Endometrium (tissue), 2 donors: ENCODE data around the gene TMEM123.

Experiments used
- FAIRE-seq: peaks from 2 replicates; lab custom pipeline; 2012; peaks lifted over from hg19 to GRCh38; lab: Jason Lieb, UNC
- donor health status: control.
- donor health status: control.

TMEM123 gene, protein sequence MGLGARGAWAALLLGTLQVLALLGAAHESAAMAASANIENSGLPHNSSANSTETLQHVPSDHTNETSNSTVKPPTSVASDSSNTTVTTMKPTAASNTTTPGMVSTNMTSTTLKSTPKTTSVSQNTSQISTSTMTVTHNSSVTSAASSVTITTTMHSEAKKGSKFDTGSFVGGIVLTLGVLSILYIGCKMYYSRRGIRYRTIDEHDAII

DNA sequence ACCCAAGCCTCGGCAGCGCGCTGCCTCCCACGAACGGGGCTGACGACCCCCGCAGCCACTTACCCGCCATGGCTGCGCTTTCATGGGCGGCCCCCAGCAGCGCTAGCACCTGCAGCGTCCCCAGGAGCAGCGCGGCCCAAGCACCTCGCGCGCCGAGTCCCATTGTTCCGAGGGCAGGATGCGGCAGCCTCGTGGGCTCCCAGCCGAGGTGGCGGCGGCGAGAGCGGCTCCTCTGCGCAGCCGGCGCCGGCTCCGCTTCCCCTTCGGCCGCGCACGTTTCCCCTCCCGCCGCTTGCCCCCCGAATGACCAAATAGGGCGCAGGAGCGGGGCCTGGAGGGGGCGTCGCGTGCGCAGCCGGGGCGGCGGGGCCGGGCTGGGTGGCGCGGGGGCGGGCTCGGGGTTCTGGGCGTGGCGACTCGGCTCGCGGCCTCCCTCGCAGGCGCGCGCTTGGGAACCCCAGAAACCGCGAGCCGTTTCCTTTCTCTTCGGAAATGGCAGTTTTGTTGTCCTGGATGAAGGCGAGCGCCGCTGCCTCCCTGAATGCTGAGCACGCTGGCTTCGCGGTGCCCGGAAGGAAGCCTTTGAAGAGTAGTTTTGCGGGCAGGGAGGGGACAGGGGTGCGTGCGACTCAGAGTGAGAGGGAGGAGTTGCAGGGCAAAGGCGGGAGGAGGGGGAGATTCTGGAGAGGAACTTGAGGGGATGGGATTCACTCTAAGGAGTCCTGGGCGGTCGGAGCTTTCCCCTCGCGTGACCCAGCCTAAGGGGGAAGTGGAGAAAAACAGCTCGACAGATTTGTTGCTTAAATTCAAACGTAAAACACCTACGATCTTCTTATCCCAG lies at the start of gene TMEM123:
TMEM123 (minus strand) TSS at position 305 of the 841 bp plus-strand sequence; CDS start at position 163, 142 bp downstream.
- FAIRE-seq, result no peak

DNA sequence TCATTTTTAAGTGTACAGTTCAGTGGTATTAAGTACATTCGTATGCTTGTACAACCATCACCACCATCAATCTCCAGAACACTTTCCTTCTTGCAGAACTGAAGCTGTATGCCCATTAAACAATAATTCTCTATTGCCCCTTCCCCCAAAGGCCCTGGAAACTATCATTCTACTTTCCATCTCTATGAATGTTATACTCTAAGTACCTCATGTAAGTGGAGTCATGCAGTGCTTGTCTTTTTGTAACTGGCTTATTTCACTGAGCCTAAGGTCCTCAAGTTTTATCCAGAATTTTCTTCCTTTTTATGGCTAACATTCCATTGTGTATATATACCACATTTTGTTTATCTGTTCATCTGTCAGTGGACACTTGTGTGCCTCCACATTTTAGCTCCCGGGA lies 48.3 kb upstream of the TMEM123 start:
- FAIRE-seq, result no peak

DNA sequence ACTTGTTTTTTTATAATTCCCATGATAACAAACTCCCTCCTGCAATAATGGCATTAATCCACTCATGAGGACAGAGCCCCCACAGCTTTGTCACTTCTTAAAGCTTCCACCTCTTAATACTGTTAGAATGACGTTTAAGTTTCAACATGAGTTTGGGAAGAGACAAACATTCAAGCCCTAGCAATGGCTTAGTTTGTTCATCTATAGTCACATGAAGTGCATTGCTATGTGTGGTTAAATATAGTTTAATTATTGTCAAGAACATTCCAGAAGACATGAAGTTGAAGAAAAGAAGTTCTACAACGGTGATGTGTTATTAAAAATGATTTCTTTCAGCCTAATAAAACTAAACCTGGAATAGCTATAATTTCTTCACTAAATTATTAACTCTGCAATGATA lies 47.4 kb upstream of the TMEM123 start:
- FAIRE-seq, result no peak

DNA sequence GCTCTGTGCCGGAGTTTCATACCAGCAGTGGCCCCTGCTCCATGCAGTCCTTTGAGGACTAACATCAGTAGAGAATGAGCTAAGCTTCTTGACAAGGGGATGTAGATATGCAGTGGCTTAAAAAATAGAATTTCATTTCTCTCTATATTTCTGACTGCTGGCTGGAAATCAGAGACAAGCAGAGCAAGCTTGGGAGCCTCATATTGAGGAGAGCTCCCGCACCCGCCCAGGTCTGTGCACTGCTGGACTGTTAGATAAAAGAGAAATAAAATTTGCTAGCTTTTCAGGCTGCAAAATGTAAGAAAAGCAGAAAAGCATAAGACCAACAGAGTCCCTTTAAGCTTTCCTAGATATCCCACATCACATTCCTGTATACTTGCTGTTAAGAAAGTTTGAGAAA lies 46.6 kb upstream of the TMEM123 start:
- no peak for FAIRE-seq

DNA sequence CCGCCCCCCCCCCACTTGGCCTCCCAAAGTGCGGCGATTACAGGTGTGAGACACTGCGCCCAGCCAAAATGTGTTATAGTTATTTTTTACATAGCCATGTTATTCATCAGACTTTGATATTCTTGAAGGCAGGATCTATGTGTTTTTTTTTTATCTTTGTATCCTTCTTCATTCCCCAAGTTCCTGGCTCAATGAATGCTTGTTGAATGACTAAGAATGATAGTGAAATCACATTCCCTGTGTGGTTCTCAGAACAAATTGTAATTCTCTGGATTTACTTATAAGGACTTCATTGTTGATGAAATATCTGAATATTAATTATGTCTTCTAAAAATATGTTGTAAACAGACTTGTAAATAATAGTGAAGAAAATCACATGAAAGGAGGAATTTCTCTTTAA lies 44.5 kb upstream of the TMEM123 start:
- FAIRE-seq, result no peak

DNA sequence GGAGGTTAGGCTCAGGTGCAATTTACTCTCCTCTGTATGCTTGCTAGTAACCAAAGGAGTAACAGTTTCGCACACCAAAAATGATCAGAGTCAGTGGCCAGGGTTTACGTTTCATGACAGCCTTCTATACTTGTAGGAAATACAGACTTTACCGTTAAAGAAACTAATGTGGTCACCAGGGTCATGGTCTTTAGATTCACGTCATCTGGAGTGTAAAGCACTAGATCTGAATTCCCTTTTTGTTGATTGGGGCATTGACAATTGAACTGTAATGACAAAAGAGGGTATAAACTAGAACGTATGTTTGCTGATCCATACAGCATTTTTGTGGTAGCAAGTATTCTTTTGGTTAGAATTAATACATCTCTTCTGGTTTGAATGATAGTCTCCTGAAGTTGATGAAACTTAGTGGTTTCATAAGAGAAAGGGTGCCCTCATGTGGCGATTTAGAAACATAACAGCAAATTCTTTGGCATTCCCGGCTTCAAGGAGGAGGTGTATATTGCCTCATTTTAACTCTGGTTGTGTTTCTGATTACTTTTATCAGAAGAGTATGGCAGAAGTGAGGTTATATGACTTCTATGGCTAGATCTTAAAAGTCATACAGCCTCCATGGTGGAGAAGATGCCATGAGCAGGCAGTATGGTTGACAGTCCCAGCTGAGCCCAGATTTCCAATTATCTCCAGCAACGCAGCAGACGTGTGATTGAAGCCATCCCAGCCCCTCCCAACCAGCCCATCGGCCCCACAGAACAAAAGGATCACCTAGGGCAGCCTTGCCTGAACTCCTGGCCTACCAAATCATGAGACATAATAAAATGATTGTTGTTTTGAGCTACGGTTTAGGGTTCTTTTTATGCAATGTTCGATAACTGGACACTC lies 42.8 kb upstream of the TMEM123 start:
- peak; percentile 95 for FAIRE-seq

DNA sequence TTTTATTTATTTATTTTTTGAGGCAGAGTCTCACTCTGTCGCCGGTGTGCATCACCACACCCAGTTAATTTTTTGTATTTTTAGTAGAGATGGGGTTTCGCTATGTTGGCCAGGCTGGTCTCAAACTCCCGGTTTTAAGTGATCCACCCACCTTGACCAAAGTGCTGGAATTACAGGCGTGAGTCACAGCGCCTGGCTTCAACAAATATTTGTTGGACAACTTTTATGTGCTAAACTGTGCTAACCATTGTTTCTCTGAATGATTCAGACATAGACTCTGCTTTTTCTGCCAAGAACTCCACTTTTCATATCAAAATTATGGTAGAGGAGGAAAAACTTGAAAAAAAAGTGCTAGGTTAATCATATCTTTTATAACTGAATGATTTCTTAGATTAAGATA lies 41.7 kb upstream of the TMEM123 start:
- FAIRE-seq, result no peak

DNA sequence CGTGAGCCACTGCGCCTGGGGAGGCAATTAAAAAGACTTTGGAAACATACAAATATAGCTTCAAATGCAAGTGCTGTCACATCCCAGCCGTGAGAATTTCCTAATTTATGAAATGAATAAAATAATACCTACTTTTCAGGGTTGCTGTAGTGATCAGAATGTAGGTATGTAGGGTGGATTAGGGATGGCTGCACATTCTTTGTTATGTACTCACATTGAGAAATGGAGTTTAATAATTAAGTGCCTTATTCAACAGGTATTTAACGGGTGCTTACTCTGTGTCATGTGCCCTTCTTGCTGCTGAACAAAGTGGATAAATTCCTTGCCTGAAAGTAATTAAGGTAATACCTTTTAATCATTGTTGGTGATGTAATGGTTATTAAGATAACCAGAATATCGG lies 41.0 kb upstream of the TMEM123 start:
- FAIRE-seq, result no peak

DNA sequence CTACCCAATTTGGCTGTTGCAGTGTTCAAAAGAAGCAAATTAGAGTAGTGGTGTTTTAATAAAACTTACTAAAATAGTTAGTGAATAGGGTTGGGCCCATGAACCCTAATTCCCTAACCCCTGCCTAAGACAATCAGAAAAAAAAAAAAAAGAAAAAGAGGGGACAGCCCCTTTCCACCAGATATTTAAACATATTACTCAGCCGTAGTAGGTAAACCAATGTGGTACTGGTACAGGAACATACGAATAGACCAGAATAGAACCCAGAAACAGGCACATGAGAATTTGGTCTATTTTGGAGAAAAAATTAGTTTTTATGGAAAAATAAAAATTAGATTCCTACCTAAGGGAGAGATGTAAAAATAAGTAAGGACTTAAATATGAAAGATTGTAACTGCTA lies 39.4 kb upstream of the TMEM123 start:
- no peak for FAIRE-seq

DNA sequence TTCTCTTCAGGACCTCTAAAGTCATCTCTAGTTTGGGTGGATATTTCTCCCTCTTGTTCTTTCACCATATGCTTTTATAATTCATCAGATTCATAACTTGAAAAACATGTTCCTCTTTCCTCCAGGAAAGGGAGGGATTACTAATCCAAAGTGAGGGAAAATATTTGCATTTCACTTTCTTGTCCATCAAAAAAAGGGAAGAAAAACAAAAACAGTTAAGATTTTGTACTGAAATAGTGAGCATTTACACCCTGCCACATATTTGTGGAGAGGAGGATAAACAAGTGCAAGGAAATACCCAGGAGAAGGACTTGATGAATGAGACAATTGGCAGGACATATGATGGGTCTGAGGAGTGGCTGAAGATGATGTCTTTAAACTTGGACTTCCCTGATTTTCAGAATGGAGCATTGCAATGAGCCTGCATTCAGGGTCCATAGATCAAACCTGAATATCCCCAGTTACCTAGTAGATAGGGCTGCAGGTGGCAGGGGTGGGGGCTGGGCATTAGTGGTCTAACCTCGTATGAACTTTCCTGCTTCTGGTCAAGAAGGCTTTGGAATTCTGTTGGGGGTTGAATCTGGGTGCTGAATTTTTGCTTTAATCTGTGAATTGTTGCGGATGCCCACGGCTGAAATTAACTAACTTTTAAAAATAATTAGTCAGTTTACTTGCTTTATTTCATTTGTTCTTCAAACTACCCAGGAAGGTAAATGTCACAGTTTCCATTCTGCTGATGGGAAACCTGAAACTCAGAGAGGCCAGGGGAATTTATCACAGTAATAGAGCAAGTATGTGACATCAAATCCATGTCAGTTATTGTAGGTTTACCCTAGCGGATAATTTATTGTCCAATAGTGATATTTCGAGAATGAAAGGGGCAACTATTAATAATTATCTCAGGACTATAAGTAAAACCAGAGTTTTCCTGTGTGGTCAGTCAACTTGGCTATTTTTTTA lies 36.9 kb upstream of the TMEM123 start:
- no peak for FAIRE-seq

DNA sequence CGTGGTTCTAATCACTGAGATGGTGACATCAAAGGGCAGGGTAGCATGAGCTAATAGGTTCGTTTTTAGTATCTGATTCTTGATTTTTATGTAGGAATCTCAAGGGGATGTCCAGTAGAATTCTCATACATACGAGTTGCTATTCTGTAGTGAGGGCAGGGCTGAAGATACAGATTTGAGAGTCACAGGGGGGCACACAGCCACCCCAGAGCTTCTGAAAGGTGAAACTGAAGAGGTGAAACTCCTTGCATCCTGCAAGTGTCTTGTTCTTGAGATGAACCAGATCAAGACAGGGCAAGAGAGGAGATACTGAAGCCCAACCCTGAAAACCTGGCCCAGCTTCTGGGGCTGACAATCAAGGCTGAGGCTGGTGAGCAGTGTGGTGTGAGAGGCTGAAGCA lies 35.6 kb upstream of the TMEM123 start:
- FAIRE-seq, result no peak

DNA sequence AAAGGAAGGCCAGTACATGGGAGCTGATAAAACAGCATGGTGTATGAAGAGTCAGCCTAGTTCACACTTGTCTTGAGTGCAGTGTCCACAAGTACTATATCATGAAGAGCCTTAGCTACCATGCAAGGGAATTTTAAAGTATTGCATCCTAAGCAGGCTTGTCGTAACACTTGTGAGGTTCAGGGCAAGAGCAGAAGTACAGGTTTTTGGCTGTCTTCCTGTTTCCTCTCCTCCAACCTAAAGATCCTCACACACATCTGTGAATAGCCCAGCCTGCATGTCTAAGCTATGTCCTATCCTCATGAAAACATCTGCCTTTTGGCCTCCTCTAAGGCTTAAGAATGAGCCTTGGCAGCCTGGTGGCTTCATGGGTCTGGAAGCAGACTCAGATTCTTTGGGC lies 34.6 kb upstream of the TMEM123 start:
- no peak for FAIRE-seq

DNA sequence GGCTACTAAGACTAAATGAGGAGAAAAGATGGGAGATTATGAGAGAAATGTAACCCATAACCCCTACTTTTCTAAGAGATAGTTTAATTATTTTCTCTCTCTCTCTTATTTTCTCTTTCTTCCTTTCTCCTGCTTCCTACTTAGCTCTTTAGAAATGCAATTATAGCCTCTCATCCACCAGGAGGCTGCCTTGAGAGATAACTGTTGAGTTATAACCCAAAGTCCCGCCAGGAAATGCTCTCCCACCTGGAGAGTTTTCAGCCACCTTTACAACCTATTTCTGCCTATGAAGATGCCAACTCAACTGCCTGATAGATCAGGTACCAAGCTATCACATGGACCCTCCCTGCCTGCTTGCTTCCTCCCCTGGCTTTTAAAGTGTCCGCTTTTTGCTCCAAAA lies 34.0 kb upstream of the TMEM123 start:
- no peak for FAIRE-seq

DNA sequence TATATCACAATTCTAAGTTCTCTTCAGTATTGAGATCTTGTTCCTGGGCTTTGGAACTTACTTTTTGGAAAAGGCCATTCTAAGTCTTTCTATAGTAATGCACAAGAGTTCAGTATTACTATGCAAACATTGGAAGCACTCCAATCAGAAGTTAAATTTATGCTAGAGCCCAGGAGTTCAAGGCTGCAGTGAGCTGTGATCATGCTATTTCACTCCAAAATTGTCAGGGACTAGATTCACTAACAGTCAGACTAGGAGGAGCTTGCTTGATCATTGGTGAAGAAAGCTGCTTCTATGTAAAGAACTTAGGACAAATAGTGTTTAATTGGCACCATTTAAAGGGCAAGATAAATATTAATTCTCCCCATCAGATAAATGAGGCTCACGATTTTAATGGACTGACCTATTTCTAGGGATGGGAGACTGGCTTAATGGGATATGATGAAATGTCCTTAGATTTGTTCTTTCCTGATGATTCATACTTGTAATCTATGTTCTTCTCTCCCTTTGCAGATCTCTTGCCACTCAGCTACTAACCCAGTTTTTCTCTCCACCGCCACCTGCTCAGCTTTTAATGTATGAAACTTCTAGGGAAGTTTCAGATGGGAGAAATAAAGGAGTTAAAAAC lies 32.6 kb upstream of the TMEM123 start:
- no peak for FAIRE-seq

DNA sequence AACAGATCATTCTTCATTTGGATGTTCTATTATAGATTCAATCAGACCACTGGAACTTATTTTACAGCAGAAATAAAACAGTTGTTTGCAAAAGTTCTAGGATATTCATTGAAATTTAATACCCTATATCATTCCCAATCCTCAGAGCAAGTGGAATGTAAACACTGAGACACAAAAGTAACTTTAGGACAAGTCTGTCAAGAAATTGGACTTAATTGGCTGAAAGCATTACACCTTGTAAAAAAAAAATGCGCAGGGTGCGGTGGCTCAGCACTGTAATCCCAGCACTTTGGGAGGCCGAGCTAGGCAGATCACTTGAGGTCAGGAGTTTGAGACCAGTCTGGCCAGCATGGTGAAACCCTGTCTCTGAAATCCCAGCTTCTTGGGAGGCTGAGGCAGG lies 29.9 kb upstream of the TMEM123 start:
- no peak for FAIRE-seq

DNA sequence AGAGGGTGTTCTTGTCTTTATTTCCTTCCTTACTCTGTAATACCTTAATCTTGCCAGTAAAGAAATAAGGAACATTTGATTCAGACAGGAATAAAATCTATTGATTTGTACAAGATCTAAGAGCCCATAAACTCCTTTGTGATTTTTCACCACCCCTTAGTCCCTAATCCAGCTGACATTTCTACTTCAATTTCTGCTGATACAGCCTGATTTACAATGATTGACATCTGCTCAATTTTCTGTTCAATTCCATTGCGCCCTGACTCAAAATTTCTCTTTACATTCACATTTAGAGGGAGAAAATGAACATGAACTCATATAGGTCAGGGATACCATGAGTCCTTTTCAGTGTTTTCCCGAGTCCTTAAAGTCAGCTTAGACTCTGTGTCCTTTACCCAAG lies 27.2 kb upstream of the TMEM123 start:
- FAIRE-seq, result no peak

DNA sequence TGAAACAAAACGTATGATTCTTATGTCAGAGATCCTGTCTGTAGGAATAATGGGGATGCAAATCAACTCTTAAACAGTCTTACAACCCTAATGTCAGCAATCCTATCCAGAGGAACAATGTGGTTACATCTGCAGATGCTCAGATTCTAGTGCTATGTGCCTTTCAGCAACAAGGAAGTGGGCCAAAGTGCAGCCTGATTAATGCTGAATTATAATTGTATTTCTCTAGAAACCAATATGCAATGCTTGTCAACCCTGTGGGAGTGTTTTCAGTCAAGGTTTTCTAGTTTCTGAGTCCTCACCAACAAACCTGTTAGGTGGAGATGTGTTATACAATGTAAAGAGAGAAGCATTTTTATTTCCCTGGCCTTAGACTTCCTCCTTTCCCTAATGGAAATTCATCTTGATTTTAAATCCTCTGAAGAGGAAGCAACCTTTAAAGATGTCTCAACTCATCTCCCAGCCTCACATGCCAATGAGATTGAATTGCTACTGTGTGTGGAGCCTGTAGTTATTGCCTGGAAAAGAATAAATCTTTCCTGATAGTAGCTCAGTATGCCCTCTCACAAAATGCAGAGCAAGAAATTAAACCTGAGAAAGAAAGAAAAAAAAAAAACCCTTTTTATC lies 26.2 kb upstream of the TMEM123 start:
- FAIRE-seq, result no peak

DNA sequence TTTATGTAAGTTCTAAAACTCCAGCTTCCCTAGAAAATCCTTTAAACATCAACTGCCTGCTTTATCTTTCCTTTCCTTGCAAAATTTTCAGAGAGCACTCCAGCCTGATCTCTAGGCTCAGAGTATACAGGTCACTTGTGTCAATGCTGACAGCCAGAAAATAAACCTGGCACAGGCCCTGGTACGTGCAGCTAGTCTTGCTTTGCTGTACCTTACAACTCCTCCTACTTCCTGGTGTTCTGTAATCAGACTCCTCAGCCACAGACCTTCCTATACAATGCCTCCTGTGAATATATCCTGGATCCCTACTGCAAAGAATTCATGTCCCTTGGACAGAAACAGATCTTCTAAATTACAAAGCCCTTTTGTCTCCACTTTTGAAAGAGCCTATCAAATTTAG lies 24.2 kb upstream of the TMEM123 start:
- no peak for FAIRE-seq

DNA sequence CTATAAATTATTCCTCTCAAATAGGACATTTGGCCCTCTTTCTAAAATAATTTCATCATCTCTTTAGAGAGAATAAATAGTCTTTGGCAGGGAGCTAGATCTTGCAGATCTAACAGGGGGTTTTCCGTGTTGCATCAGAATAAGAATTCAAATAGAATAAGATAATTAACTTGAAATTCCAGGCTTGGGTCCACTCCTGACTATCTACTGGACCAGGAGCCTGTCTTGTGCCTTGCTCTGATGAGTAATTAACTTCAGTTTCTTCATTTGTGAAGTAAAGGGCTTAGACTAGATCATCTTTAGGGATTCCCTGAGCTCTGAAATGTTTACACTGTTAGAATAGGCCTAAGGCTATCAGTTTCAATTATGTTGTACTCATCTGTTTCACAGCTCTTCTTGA lies 23.5 kb upstream of the TMEM123 start:
- FAIRE-seq, result no peak

DNA sequence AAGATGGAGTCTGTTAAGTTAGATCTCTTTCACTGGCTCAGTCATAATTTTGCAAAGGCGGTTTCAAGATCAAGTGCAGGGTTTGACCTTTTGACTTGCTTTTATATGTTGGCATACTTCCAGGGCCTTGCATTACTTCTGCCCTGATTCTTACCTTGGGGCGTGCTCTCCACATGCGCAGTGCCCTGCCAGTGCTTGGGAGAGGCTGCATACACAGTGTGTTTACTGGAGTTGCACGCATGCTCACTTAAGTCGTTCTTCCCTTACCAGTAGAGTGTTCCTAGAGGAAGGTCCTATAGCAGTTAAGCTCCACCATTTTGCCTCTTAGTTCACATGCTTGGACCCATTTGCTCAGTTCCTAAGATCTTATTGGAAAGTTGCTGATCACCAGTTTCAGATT lies 21.0 kb upstream of the TMEM123 start:
- FAIRE-seq, result no peak

DNA sequence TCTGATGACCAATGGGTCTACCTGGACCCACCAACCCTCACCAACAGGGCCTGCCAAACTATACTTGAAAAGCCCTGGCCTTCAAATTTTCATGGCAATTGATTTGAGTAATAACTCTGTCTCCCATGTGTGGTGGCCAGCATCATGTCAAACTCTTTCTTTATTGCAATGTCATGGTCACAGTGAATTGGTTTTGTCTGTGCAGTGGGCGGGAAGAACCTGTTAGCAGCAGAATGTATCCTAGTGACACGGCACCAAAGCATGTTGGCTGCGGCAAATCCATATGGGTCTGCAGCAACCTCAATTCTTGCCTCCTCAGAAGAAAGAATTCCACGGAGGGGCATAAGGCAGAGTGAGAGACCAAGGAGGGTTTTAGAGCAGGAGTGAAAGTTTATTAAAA lies 19.6 kb upstream of the TMEM123 start:
- FAIRE-seq, result no peak
